Activated CD8-positive, alpha-beta T cell treated with anti-CD3 and anti-CD28 coated beads for 36 hours (primary cell): ENCODE data around the gene FOSL1. TPM values are rescaled to one million over a fixed set of nuclear protein-coding genes. Genes with fewer than 3 reads are reported as not detected.

Experiments used
- ATAC-seq: fragments of 200-7000 bp; cut with Tn5 transposase; one replicate; pipeline ENCODE4 v1.10.0; 2021; ENCODE audit warnings: mild to moderate bottlenecking, moderate library complexity
- CTCF ChIA-PET: fragments of 350-600 bp; sonication (Branson Sonifier 250); formaldehyde crosslinking; loops from one replicate; lab custom pipeline; 2021; ENCODE audit warnings: antibody characterized with exemption; lab: Charles Lee
- POLR2A ChIA-PET: fragments of 350-600 bp; sonication (Branson Sonifier 250); formaldehyde crosslinking; loops from one replicate; lab custom pipeline; 2021; ENCODE audit warnings: antibody characterized with exemption; lab: Charles Lee
- DNase-seq: peaks from one replicate; pipeline ENCODE4 v3.0.0-alpha.2; 2020
- H3K27ac Mint-ChIP-seq: one replicate; pipeline ENCODE4 v1.8.0; 2021; ENCODE audit warnings: mild to moderate bottlenecking, mixed read lengths
- H3K27me3 Mint-ChIP-seq: one replicate; pipeline ENCODE4 v1.8.0; 2021; ENCODE audit warnings: mixed read lengths
- H3K36me3 Mint-ChIP-seq: one replicate; pipeline ENCODE4 v1.8.0; 2021; ENCODE audit warnings: low read depth, mixed read lengths
- H3K4me1 Mint-ChIP-seq: one replicate; pipeline ENCODE4 v1.8.0; 2021; ENCODE audit warnings: low read depth, mixed read lengths
- H3K4me3 Mint-ChIP-seq: one replicate; pipeline ENCODE4 v1.8.0; 2021; ENCODE audit warnings: mild to moderate bottlenecking, moderate library complexity, mixed read lengths
- H3K9me3 Mint-ChIP-seq: one replicate; pipeline ENCODE4 v1.8.0; 2021; ENCODE audit warnings: mixed read lengths
- CTCF ChIP-seq: fragments of 200-600 bp; IDR thresholded peaks from one replicate; pipeline ENCODE4 v1.8.0; 2022; ENCODE audit warnings: antibody characterized with exemption, mild to moderate bottlenecking
- intact Hi-C: fragments of 100-400 bp; cut with micrococcal nuclease; formaldehyde crosslinking; loops from one replicate; pipeline ENCODE4 v1.10.0; 2022
- total RNA-seq, 2 experiments: library from RNA; stranded (reverse); gene quantifications; one replicate each; pipeline ENCODE4 v1.2.3, GENCODE V29; 2021

FOSL1 gene
- total RNA-seq, 2 experiments from 2014 or later, result 9.9 to 10.2 TPM

- Mint-ChIP-seq H3K9me3 (no peaks in the 10 kb centered on the region), H3K36me3 (peaks cover 15% of the 10 kb centered on the region), H3K27ac (peak overlapping the region; percentile 10), H3K27me3 (no peaks in the 10 kb centered on the region), H3K4me1 (peaks cover 18% of the 10 kb centered on the region), H3K4me3 (no peak overlapping the region)
- CTCF ChIA-PET, result interaction anchor here (1.0 to 2.4 kb wide), 4 partner anchors 11 to 72 kb away, joined by 3 to 16 read pairs (median 4); no protein-coding TSS in a partner anchor
- ATAC-seq (no peak), DNase-seq (no peak)
- intact Hi-C loops, result no loop called here
- TF ChIP-seq CTCF, result no peak
- POLR2A ChIA-PET, result interaction anchor here (0.6 to 1.6 kb wide), 6 partner anchors 13 to 731 kb away, joined by 3 to 7 read pairs (median 4); partner anchors contain the start of gene CCDC85B
Measured at GRCh38 chr11:65922565-65922964, 22.4 kb upstream of the FOSL1 start.

GRCh38 chr11:65921876-65922275 is 21.7 kb upstream of the FOSL1 start:
- H3K4me1 Mint-ChIP-seq, result peaks cover 18% of the 10 kb centered on the region
- no peak for ATAC-seq
- DNase-seq, result no peak
- H3K4me3 Mint-ChIP-seq, result no peak overlapping the region
- TF ChIP-seq CTCF, result no peak
- CTCF ChIA-PET, result interaction anchor here (0.6 kb wide), 1 partner anchor 23 kb away, joined by 3 read pairs; no protein-coding TSS in a partner anchor
- H3K27me3 Mint-ChIP-seq, result no peaks in the 10 kb centered on the region
- POLR2A ChIA-PET, result interaction anchor here (0.6 to 2.6 kb wide), 7 partner anchors 14 to 730 kb away, joined by 3 to 16 read pairs (median 3); partner anchors contain the start of genes CCDC85B and FIBP
- peak overlapping the region; percentile 16 for H3K27ac Mint-ChIP-seq
- H3K36me3 Mint-ChIP-seq, result peaks cover 18% of the 10 kb centered on the region
- H3K9me3 Mint-ChIP-seq, result no peaks in the 10 kb centered on the region
- intact Hi-C loops, result no loop called here

GRCh38 chr11:65921033-65921555 is 20.9 kb upstream of the FOSL1 start:
- H3K9me3 Mint-ChIP-seq, result no peaks in the 10 kb centered on the region
- ChIA-PET POLR2A (interaction anchor here (0.6 to 2.6 kb wide), 5 partner anchors 22 to 60 kb away, joined by 3 to 16 read pairs (median 8); partner anchors contain the start of genes CCDC85B, FIBP and FOSL1), CTCF (interaction anchor here (0.6 to 1.8 kb wide), 2 partner anchors 23 to 37 kb away, joined by 3 to 8 read pairs; no protein-coding TSS in a partner anchor)
- TF ChIP-seq CTCF, result no peak
- peak overlapping the region; percentile 92 for H3K4me3 Mint-ChIP-seq
- intact Hi-C loops, result no loop called here
- H3K36me3 Mint-ChIP-seq, result peaks cover 22% of the 10 kb centered on the region
- no peaks in the 10 kb centered on the region for H3K27me3 Mint-ChIP-seq
- ATAC-seq (no peak), DNase-seq (no peak)
- H3K4me1 Mint-ChIP-seq, result peaks cover 26% of the 10 kb centered on the region
- peak overlapping the region; percentile 84 for H3K27ac Mint-ChIP-seq

- H3K27ac Mint-ChIP-seq, result peak overlapping the region; percentile 84
- peak overlapping the region; percentile 92 for H3K4me3 Mint-ChIP-seq
- H3K9me3 Mint-ChIP-seq, result no peaks in the 10 kb centered on the region
- DNase-seq (no peak), ATAC-seq (no peak)
- H3K4me1 Mint-ChIP-seq, result peaks cover 28% of the 10 kb centered on the region
- H3K36me3 Mint-ChIP-seq, result peaks cover 22% of the 10 kb centered on the region
- POLR2A ChIA-PET, result interaction anchor here (0.6 to 2.6 kb wide), 7 partner anchors 9 to 1416 kb away, joined by 3 to 16 read pairs (median 4); partner anchors contain the start of genes CCDC85B, FIBP and FOSL1
- H3K27me3 Mint-ChIP-seq, result no peaks in the 10 kb centered on the region
- TF ChIP-seq CTCF, result no peak
- CTCF ChIA-PET, result interaction anchor here (1.8 kb wide), 1 partner anchor 36 kb away, joined by 8 read pairs; no protein-coding TSS in a partner anchor
- intact Hi-C loops, result no loop called here
Measured at GRCh38 chr11:65920372-65920802, 20.2 kb upstream of the FOSL1 start.
